RWPE1 (cell line): Measurements from ENCODE around the gene COL19A1.

Experiments used
- CTCF ChIA-PET: fragments of 350-600 bp; sonication (Branson Sonifier 250); formaldehyde crosslinking; extraction: SDS; loops from one replicate; lab custom pipeline; 2021; lab: Yijun Ruan, JAX
- POLR2A ChIA-PET: fragments of 400-600 bp; formaldehyde crosslinking; extraction: SDS; loops from one replicate; lab custom pipeline; 2020; ENCODE audit warnings: antibody characterized with exemption; ENCODE audit not compliant: low non-redundant PET; lab: Yijun Ruan, JAX
- DNase-seq: peaks from one replicate; pipeline ENCODE4 v3.0.0; 2012; ENCODE audit warnings: low spot score
- H3K27ac ChIP-seq: fragments of 450-650 bp; 2 replicates; pipeline ENCODE4 v1.5.1; 2017
- TF ChIP-seq, protein P1 (sequence below): fragments of 450-650 bp; conservative IDR thresholded peaks from 2 replicates; pipeline ENCODE4 v1.5.1; 2017; ENCODE audit warnings: low read depth, mild to moderate bottlenecking

COL19A1 gene

DNA sequence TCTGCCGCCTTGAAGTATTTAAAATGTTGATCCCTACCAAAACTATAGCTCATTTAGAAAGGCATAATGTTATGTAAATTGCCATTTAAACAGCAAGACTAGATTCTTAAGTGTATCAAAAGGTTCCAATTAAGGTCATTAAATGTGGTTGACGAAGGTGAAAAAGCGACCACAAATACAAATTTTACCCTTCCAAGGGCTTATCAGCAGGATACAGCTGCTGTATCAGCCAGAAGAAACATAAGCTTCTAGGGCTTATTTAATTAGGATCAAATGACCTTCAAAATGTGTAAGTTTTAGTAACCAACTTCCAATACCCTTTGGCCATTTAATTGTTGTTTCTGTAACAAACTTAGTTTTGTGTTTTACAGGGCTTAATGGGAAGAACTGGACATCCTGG lies 296.6 kb downstream of the COL19A1 start:
- no peak for DNase-seq
- CTCF ChIA-PET, result no interaction called here
- no peak overlapping the region for H3K27ac ChIP-seq
- TF ChIP-seq, protein P1, sequence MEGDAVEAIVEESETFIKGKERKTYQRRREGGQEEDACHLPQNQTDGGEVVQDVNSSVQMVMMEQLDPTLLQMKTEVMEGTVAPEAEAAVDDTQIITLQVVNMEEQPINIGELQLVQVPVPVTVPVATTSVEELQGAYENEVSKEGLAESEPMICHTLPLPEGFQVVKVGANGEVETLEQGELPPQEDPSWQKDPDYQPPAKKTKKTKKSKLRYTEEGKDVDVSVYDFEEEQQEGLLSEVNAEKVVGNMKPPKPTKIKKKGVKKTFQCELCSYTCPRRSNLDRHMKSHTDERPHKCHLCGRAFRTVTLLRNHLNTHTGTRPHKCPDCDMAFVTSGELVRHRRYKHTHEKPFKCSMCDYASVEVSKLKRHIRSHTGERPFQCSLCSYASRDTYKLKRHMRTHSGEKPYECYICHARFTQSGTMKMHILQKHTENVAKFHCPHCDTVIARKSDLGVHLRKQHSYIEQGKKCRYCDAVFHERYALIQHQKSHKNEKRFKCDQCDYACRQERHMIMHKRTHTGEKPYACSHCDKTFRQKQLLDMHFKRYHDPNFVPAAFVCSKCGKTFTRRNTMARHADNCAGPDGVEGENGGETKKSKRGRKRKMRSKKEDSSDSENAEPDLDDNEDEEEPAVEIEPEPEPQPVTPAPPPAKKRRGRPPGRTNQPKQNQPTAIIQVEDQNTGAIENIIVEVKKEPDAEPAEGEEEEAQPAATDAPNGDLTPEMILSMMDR, result no peak
- POLR2A ChIA-PET, result no interaction called here

DNA sequence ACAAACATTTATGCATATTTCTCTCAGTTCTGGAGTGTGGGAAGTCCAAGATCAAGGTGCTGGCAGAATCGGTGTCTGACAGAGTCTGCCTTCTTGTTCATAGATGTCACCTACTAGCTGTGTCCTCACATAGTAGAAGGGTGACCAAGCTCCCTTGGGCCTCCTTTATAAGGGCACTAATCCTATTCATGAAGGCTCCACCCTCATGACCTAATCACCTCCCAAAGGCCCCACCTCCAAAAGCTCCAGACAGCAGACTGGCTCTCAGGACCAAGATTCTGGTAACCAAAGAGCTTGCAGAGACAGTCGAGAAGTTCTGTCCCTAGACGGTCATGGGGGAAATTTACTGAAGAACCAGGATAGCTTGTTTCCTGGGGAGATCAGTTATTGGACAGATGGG lies 297.4 kb downstream of the COL19A1 start:
- H3K27ac ChIP-seq, result no peak overlapping the region
- TF ChIP-seq, protein P1, result no peak
- POLR2A ChIA-PET, result no interaction called here
- CTCF ChIA-PET, result no interaction called here
- DNase-seq, result no peak

- POLR2A ChIA-PET, result no interaction called here
- CTCF ChIA-PET, result no interaction called here
- no peak overlapping the region for H3K27ac ChIP-seq
- DNase-seq, result no peak
- TF ChIP-seq, protein P1, result no peak
Observed at GRCh38 chr6:70164556-70164955, 298.2 kb downstream of the COL19A1 start.

GRCh38 chr6:70166088-70166958 lies 300.0 kb downstream of the COL19A1 start:
- DNase-seq, result peak; percentile 31
- CTCF ChIA-PET, result interaction anchor here (0.6 to 1.2 kb wide), 5 partner anchors 10 to 274 kb away, joined by 3 to 5 read pairs (median 3); no protein-coding TSS in a partner anchor

DNA sequence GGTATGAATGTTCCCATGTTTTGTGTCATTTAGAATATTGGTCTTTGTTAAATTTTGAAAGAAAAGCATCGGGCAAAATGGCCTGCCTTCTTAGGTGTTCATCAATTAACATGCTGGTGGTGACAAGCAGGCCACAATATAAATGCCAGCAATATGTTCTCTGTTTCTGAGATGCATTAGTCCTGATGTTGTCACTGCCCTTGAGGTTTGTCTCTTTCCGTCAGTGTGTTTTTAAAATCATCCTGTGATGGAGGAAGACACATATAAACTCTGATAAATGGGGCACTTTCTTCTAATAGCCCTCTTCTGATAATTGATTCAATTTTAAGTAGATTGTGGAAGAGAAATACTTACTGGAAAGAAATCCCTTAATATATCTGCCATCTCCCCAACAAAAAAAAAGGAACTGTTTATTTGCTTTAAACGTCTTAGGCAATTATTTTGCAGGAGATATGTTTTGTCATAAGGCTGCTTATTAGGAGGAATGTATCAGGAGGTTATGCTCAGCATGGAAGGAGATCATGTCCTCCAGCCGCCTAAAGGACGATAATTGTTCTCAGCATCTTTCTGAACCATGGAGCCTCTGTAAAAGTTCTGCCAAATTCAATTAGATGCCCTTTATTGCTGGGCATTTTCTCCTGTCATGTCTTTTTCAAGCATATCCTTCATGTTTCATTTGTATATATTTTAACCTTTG lies 302.5 kb downstream of the COL19A1 start:
- TF ChIP-seq, protein P1, result no peak
- H3K27ac ChIP-seq, result no peak overlapping the region
- CTCF ChIA-PET, result no interaction called here
- no peak for DNase-seq
- POLR2A ChIA-PET, result no interaction called here

More at GRCh38 chr6:70166088-70166958, 300.0 kb downstream of the COL19A1 start:
- no peak overlapping the region for H3K27ac ChIP-seq
- TF ChIP-seq, protein P1, result peak; percentile 57
- POLR2A ChIA-PET, result no interaction called here

DNA sequence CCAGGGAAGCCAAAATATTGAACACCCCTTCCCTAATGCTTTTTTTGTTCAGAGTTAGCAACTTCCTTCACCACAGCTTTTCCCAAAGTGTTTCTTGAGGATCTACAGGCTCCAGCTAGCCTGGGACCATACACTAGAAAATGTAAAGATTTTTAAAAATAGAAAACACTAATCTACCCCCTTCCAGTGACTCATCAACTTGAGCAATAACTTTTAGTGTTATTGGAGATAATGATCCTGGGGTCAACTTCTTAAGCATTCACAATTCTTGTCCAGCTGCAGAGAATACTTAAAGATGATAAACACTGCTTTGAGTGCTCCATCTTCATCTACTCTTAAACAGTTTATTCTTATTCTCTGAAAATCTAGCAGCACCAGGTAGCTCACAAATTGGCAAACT lies 304.9 kb downstream of the COL19A1 start:
- TF ChIP-seq, protein P1, result no peak
- ChIA-PET CTCF (no interaction called here), POLR2A (no interaction called here)

More for the DNA sequence above, 304.9 kb downstream of the COL19A1 start:
- no peak for DNase-seq
- no peak overlapping the region for H3K27ac ChIP-seq
